Choroid plexus epithelial cell (primary cell): ENCODE measurements around the gene FKBP9.

Experiments used
- DNase-seq: peaks from one replicate; pipeline ENCODE4 v3.0.0-alpha.2; 2010; ENCODE audit warnings: low read depth
- H3K4me3 ChIP-seq: 2 replicates; pipeline ENCODE4 v1.5.1; 2011; ENCODE audit warnings: low read depth, mild to moderate bottlenecking, control low read depth, low read length, moderate library complexity
- CTCF ChIP-seq: conservative IDR thresholded peaks from 2 replicates; pipeline ENCODE4 v1.5.1; 2011; ENCODE audit warnings: low read depth, mild to moderate bottlenecking, control low read depth, inconsistent platforms, low read length, moderate library complexity

Gene FKBP9

DNA sequence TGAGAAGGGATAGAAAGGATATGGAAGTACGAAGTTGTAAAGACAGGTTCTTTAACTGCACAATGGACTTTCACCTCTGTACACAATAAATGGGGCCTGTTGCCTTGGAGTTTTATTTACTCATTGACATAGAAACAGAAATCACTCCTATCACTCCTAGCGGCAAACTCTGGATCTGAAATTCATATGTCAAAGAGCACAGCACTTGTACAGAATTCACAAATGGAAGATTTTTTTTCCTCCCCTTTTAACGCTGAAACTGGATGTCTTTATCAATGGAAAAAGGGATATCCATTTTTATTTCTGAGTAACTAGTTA is 87.1 kb downstream of the FKBP9 start:
- no peak for DNase-seq
- no peak overlapping the region for H3K4me3 ChIP-seq
- no peak for TF ChIP-seq CTCF

DNA sequence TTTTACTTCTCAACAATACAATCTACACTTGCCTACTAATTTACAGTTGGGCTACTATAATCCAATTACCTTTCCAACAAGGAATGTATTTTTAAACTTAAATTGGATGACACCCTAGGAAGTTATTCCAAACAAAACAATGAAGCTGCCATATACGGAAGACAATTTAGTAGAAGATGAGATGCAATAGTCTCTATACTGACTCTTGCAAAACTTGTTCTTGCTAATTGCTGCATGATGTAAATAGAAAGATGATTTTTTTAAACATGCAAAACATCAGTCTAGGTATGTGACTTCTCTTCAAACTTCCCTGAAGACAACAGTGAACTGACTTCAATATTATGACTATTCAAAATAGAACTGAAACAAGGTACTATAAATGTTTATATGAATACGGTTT is 87.7 kb downstream of the FKBP9 start:
- DNase-seq, result no peak
- no peak for TF ChIP-seq CTCF
- H3K4me3 ChIP-seq, result no peak overlapping the region

DNA sequence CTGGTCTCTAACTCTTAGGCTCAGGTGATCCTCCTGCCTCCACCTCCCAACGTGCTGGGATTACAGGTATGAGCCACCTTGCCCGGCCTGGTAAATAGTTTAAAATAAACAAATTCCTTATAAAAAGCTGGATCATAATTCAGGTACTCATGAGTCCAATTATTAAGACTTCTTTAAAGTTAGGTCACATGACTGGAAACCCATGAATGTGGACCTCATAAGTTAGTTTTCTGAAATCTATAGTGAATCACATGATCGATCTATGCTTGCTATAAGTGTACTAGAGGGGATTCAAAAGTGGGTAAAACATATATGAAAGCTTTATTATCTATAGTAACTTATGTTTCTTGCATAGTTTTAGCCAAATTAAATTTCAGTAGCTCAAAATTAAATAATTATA is 91.0 kb downstream of the FKBP9 start:
- no peak for TF ChIP-seq CTCF
- DNase-seq, result no peak
- H3K4me3 ChIP-seq, result no peak overlapping the region

- no peak overlapping the region for H3K4me3 ChIP-seq
- DNase-seq, result no peak
- no peak for TF ChIP-seq CTCF
Observed at GRCh38 chr7:33048704-33049103, 91.5 kb downstream of the FKBP9 start.

GRCh38 chr7:33050535-33051318 is 93.5 kb downstream of the FKBP9 start:
- no peak overlapping the region for H3K4me3 ChIP-seq
- peak; percentile 72 for TF ChIP-seq CTCF
- DNase-seq, result peak; percentile 74

- no peak overlapping the region for H3K4me3 ChIP-seq
- DNase-seq, result no peak
- TF ChIP-seq CTCF, result no peak
Observed at GRCh38 chr7:33053721-33054120, 96.5 kb downstream of the FKBP9 start.

- no peak for TF ChIP-seq CTCF
- no peak for DNase-seq
- H3K4me3 ChIP-seq, result no peak overlapping the region
Observed at GRCh38 chr7:33054261-33054964, 97.2 kb downstream of the FKBP9 start.
